T-helper 22 cell (primary cell): ENCODE results near the gene FNDC8.
"Not testable (repeated sequence)": the region's sequence is repeated elsewhere in the genome, so short reads cannot be mapped to it uniquely, and the experiment has no call there.

Experiments used
- DNase-seq: peaks from one replicate; pipeline ENCODE4 v3.0.0-alpha.2; 2020; ENCODE audit warnings: low read depth

FNDC8 gene

DNA sequence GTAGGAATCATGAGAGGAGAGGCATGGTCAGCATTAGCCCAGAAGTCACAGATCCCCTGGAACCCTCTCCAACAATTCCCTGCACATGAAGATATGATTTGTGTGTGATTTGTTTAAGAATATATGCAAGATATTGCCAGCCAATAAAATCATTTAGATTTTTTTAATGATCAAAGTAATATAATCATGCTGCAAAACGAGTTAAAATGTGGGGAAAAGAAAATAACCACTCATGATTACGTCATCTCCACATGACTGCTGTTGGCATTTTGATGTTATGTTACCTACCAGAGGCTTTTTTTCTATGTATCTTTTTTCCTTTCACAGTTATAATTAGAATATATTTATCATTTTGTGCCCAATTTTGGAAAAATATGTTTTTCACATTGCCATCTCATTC, 50.4 kb downstream of the FNDC8 start:
- no peak for DNase-seq

DNA sequence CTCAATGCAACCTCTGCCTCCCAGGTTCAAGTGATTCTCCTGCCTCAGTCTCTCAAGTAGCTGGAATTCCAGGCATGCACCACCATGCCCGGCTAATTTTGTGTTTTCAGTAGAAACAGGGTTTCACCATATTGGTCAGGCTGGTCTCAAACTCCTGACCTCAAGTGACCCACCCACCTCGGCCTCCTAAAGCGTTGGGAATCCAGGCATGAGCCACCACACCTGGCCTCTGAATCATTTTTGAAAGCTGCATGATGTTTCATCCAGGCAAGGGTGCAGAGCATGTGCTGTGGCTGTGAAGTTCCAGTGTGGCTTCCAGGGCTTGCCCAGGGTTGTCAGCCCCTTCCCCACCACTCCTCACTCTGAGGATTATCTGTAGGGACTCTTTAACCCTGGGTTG, 50.9 kb downstream of the FNDC8 start:
- DNase-seq = not testable (repeated sequence)

DNA sequence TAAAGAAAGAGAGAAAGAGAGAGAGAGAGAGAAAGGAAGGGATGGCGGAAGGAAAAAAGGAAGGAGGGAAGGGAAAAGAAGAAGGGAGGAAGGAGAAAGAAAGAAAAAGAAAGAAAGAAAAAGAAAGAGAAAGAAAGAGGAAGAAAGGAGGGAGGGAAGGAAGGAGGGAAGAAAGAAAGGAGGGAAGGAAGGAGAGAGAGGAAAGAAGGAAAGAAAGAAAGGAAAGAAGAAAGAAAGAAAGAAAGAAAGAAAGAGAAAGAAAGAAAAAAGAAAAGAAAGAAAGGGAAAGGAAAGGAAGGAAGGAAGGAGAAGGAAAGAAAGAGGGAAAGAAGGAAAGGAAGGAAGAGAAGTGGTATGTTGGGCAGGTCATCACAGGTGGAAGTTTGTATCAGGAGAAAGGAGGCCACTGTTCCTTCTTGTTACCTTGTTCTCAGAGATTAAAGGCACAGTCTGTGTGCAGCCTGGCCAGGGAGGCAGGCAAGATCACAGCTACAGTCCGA, 53.5 kb downstream of the FNDC8 start:
- no peak for DNase-seq

DNA sequence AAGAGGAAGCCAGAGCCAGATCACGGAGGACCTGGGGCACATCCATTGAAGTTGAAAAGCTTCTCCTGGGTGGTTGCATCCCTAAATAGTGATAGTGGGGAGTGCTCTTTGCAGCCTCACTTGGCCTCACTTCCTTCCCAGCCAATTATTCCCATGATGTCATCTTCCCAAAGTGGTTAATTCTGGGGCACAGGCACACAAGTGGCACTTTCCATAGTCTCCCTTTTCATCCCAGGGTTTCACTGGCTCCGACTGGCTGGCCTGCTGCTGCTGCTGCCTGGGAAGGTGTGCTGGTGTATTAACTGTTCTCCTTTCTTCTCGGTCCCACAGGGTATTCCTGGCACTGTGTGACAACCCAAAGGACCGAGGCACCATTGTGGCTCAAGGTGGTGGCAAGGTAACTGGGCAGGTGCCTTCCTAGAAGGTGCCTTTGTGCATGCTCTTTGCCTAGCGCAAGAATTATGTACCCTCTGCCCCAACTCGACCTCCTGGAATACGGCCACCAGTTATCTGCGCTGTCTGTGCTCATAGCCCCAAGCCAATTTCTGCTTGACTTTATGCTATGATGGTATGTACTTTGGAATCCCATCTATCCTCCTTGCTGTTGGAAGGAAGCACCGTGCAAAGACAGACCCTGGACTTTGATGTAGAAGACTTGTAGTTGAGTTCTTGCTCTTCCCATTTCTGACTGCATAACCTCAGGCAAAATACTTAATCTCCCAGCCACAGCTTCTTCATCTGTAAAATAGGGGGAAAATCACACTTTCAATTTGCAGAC, 54.4 kb downstream of the FNDC8 start:
- DNase-seq = no peak

DNA sequence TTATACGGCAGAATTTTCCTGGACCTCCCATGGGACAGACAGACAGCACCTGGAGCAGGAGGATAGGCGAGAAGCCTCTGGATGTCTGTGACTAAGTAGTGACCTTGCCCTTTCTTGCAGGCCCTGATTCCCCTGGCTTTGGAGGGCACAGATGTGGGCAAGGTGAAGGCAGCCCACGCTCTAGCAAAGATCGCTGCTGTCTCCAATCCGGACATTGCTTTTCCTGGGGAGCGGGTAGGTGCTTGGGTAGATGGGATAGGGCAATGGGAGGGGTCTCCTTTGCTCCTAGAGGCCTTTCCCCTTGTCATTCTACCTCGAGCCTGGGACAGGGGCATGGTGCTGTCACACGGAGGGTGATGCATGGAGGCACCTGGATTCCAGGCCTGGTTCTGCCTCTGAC, 55.5 kb downstream of the FNDC8 start:
- DNase-seq = no peak

DNA sequence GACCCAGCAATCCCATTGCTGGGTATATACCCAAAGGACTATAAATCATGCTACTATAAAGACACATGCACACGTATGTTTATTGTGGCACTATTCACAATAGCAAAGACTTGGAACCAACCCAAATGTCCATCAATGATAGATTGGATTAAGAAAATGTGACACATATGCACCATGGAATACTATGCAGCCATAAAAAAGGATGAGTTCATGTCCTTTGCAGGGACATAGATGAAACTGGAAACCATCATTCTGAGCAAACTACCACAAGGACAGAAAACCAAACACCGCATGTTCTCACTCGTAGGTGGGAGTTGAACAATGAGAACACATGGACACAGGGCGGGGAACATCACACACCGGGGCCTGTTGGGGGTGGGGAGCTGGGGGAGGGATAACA, 58.0 kb downstream of the FNDC8 start:
- DNase-seq = not testable (repeated sequence)
